Activated CD4-positive, alpha-beta T cell treated with anti-CD3 and anti-CD28 coated beads for 36 hours (primary cell): ENCODE measurements around the gene FYB1. TPM values are rescaled to one million over a fixed set of nuclear protein-coding genes. Genes with fewer than 3 reads are reported as not detected.

ENCODE experiments used
- ATAC-seq: fragments of 200-7000 bp; cut with Tn5 transposase; one replicate; pipeline ENCODE4 v1.10.0; 2021; ENCODE audit warnings: mild to moderate bottlenecking, moderate library complexity
- CTCF ChIA-PET: fragments of 350-600 bp; sonication (Branson Sonifier 250); formaldehyde crosslinking; loops from one replicate; lab custom pipeline; 2021; ENCODE audit warnings: antibody characterized with exemption; lab: Charles Lee
- POLR2A ChIA-PET: fragments of 350-600 bp; sonication (Branson Sonifier 250); formaldehyde crosslinking; loops from one replicate; lab custom pipeline; 2021; ENCODE audit warnings: antibody characterized with exemption, inconsistent platforms; lab: Charles Lee
- DNase-seq: peaks from one replicate; pipeline ENCODE4 v3.0.0-alpha.2; 2020
- H3K27ac Mint-ChIP-seq: one replicate; pipeline ENCODE4 v1.8.0; 2021; ENCODE audit warnings: mixed read lengths
- H3K27me3 Mint-ChIP-seq: one replicate; pipeline ENCODE4 v1.8.0; 2021; ENCODE audit warnings: mixed read lengths
- H3K36me3 Mint-ChIP-seq: one replicate; pipeline ENCODE4 v1.8.0; 2021; ENCODE audit warnings: low read depth, mixed read lengths
- H3K4me1 Mint-ChIP-seq: one replicate; pipeline ENCODE4 v1.8.0; 2021; ENCODE audit warnings: mixed read lengths
- H3K4me3 Mint-ChIP-seq: one replicate; pipeline ENCODE4 v1.8.0; 2021; ENCODE audit warnings: mild to moderate bottlenecking, moderate library complexity, mixed read lengths
- H3K9me3 Mint-ChIP-seq: one replicate; pipeline ENCODE4 v1.8.0; 2021; ENCODE audit warnings: low read depth, mixed read lengths
- intact Hi-C, 2 experiments: fragments of 100-400 bp; cut with DNase I in 1 of 2; cut with micrococcal nuclease in 1 of 2; formaldehyde crosslinking; loops; one replicate each; pipeline versions ENCODE4 v1.14.2 to v1.15.1; 2022 to 2024; cut with DNase I, micrococcal nuclease
- total RNA-seq, 2 experiments: library from RNA; stranded (reverse); gene quantifications; one replicate each; pipeline ENCODE4 v1.2.3, GENCODE V29; 2021

The FYB1 gene
- total RNA-seq, 2 experiments from 2014 or later = 109 to 171 TPM

- ChIA-PET CTCF (interaction anchor here (1.0 to 1.6 kb wide), 2 partner anchors 13 to 56 kb away, joined by 5 read pairs; no protein-coding TSS in a partner anchor), POLR2A (no interaction called here)
- DNase-seq (no peak), ATAC-seq (no peak)
- Mint-ChIP-seq H3K36me3 (peaks cover 16% of the 10 kb centered on the region), H3K27ac (peak overlapping the region; percentile 70), H3K4me1 (peaks cover 88% of the 10 kb centered on the region), H3K9me3 (no peaks in the 10 kb centered on the region), H3K27me3 (no peaks in the 10 kb centered on the region), H3K4me3 (peak overlapping the region; percentile 60)
- intact Hi-C loops = loop anchor here in 1 of 2 experiments (5.0 kb wide), 1 partner anchor 41 kb away; no protein-coding TSS in a partner anchor
Measured at GRCh38 chr5:39161578-39161977, 57.8 kb downstream of the FYB1 start.

GRCh38 chr5:39160576-39161213 is 58.7 kb downstream of the FYB1 start:
- Mint-ChIP-seq H3K27me3 (no peaks in the 10 kb centered on the region), H3K4me3 (peak overlapping the region; percentile 16), H3K27ac (peak overlapping the region; percentile 79), H3K36me3 (peaks cover 12% of the 10 kb centered on the region), H3K4me1 (peaks cover 87% of the 10 kb centered on the region), H3K9me3 (no peaks in the 10 kb centered on the region)
- ATAC-seq = no peak
- no peak for DNase-seq
- CTCF ChIA-PET = interaction anchor here (1.0 to 1.6 kb wide), 5 partner anchors 8 to 57 kb away, joined by 5 to 6 read pairs (median 5); no protein-coding TSS in a partner anchor
- POLR2A ChIA-PET = no interaction called here
- intact Hi-C loops = loop anchor here in 1 of 2 experiments (5.0 kb wide), 1 partner anchor 42 kb away; no protein-coding TSS in a partner anchor

- POLR2A ChIA-PET = no interaction called here
- peaks cover 86% of the 10 kb centered on the region for H3K4me1 Mint-ChIP-seq
- H3K27me3 Mint-ChIP-seq = no peaks in the 10 kb centered on the region
- intact Hi-C loops = loop anchor here in 1 of 2 experiments (5.0 kb wide), 1 partner anchor 42 kb away; no protein-coding TSS in a partner anchor
- CTCF ChIA-PET = interaction anchor here (0.6 to 1.6 kb wide), 4 partner anchors 10 to 388 kb away, joined by 3 to 6 read pairs (median 4); no protein-coding TSS in a partner anchor
- DNase-seq (no peak), ATAC-seq (no peak)
- peak overlapping the region; percentile 16 for H3K4me3 Mint-ChIP-seq
- H3K27ac Mint-ChIP-seq = peak overlapping the region; percentile 79
- no peaks in the 10 kb centered on the region for H3K9me3 Mint-ChIP-seq
- H3K36me3 Mint-ChIP-seq = peaks cover 7% of the 10 kb centered on the region
Measured at GRCh38 chr5:39159811-39160490, 59.4 kb downstream of the FYB1 start.

GRCh38 chr5:39158786-39159185 is 60.6 kb downstream of the FYB1 start:
- Mint-ChIP-seq H3K36me3 (peaks cover 5% of the 10 kb centered on the region), H3K9me3 (no peaks in the 10 kb centered on the region), H3K27ac (peak overlapping the region; percentile 88), H3K4me1 (peaks cover 84% of the 10 kb centered on the region), H3K27me3 (no peaks in the 10 kb centered on the region), H3K4me3 (peak overlapping the region; percentile 61)
- no peak for DNase-seq
- intact Hi-C loops = no loop called here
- ChIA-PET POLR2A (interaction anchor here (0.5 kb wide), 1 partner anchor 12 kb away, joined by 5 read pairs; no protein-coding TSS in a partner anchor), CTCF (interaction anchor here (0.6 to 1.3 kb wide), 5 partner anchors 13 to 59 kb away, joined by 3 to 4 read pairs (median 3); no protein-coding TSS in a partner anchor)
- no peak for ATAC-seq

DNA sequence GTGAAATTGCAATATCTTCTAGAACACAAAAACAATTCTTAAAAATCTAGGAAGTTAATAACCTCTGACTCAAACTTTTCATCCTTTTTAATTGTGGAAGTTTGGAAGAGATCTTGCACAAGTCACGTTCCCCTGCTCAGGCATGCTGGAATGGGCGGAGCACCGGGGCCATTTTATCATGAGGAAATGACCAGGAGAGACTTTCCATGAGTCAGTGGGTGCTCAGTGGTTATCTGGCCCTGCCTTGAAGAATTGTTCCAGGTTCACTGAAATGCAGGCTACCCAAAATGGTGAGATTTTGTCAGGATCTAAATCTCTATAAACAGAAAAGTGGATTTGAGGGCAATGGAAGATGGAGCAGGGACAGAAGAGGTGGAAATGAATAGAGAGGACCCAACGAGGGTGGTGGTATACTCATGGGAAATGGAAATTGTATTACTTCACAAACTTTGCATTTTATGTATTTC is 61.2 kb downstream of the FYB1 start:
- Mint-ChIP-seq H3K9me3 (no peaks in the 10 kb centered on the region), H3K4me1 (peaks cover 81% of the 10 kb centered on the region), H3K36me3 (peaks cover 8% of the 10 kb centered on the region), H3K27me3 (no peaks in the 10 kb centered on the region), H3K4me3 (peak overlapping the region; percentile 61), H3K27ac (peak overlapping the region; percentile 88)
- peak; percentile 34 for DNase-seq
- POLR2A ChIA-PET = no interaction called here
- ATAC-seq = no peak
- intact Hi-C loops = no loop called here
- CTCF ChIA-PET = interaction anchor here (0.8 to 1.7 kb wide), 8 partner anchors 12 to 126 kb away, joined by 3 to 5 read pairs (median 3); no protein-coding TSS in a partner anchor

DNA sequence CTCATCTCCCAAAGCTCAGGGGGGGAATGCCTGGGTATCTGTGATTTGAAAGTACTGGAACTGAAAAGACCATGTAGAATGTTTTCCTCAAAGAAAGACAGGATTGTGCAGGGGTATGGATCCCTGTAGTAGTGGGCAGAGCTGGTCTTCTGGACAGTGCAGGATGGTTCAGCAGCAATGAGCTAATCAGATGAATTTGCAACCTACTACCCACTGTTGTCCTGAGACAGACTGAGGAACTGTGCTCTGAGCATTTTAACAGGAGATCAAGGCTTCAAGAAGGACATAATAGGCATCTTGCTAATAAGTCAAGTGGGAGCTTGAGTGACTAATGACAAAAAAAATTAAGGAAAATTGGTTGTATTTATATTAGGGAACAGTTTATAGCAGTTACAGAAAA is 61.7 kb downstream of the FYB1 start:
- CTCF ChIA-PET = interaction anchor here (0.8 to 8.5 kb wide), 14 partner anchors 9 to 126 kb away, joined by 3 to 57 read pairs (median 4); no protein-coding TSS in a partner anchor
- ATAC-seq (no peak), DNase-seq (no peak)
- Mint-ChIP-seq H3K4me3 (peak overlapping the region; percentile 43), H3K4me1 (peaks cover 84% of the 10 kb centered on the region), H3K27me3 (no peaks in the 10 kb centered on the region), H3K9me3 (no peaks in the 10 kb centered on the region), H3K36me3 (peaks cover 12% of the 10 kb centered on the region), H3K27ac (peak overlapping the region; percentile 88)
- intact Hi-C loops = no loop called here
- POLR2A ChIA-PET = interaction anchor here (0.6 kb wide), 1 partner anchor 35 kb away, joined by 3 read pairs; no protein-coding TSS in a partner anchor

DNA sequence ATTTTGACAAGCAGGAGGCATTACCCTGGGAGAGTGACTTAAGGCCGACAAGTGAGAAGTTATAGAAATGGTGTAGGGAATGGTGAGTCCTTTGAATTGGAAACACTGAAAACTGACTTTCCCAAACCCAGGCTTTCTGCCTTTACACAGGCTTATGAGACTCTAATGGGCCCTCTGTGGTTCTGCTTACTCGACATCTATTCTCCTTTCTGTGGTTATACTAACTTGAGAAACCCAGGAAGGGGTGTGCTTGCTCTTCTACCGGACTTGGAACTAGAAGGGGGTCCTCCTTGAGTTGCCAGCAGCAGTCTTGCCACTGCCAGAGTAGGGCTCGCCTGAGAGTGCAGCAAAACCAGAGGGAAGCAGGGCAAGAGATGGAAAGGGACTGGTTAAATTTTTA is 63.3 kb downstream of the FYB1 start:
- intact Hi-C loops = no loop called here
- no peaks in the 10 kb centered on the region for H3K27me3 Mint-ChIP-seq
- DNase-seq (no peak), ATAC-seq (peak; percentile 20)
- H3K4me3 Mint-ChIP-seq = peak overlapping the region; percentile 48
- ChIA-PET CTCF (interaction anchor here (1.1 to 8.5 kb wide), 4 partner anchors 12 to 127 kb away, joined by 3 to 57 read pairs (median 8); no protein-coding TSS in a partner anchor), POLR2A (interaction anchor here (0.6 kb wide), 1 partner anchor 869 kb away, joined by 5 read pairs; no protein-coding TSS in a partner anchor)
- H3K4me1 Mint-ChIP-seq = peaks cover 85% of the 10 kb centered on the region
- H3K36me3 Mint-ChIP-seq = peaks cover 24% of the 10 kb centered on the region
- H3K27ac Mint-ChIP-seq = peak overlapping the region; percentile 91
- no peaks in the 10 kb centered on the region for H3K9me3 Mint-ChIP-seq

- Mint-ChIP-seq H3K4me1 (peaks cover 79% of the 10 kb centered on the region), H3K27ac (peak overlapping the region; percentile 81), H3K36me3 (peaks cover 38% of the 10 kb centered on the region), H3K9me3 (no peaks in the 10 kb centered on the region), H3K4me3 (peak overlapping the region; percentile 3), H3K27me3 (no peaks in the 10 kb centered on the region)
- ChIA-PET POLR2A (interaction anchor here (0.6 kb wide), 1 partner anchor 114 kb away, joined by 3 read pairs; no protein-coding TSS in a partner anchor), CTCF (interaction anchor here (0.8 to 8.5 kb wide), 8 partner anchors 9 to 73 kb away, joined by 3 to 57 read pairs (median 4); no protein-coding TSS in a partner anchor)
- DNase-seq (no peak), ATAC-seq (no peak)
- intact Hi-C loops = no loop called here
Measured at GRCh38 chr5:39151745-39152144, 67.6 kb downstream of the FYB1 start.

GRCh38 chr5:39149966-39150365 is 69.4 kb downstream of the FYB1 start:
- no peak for ATAC-seq
- peak overlapping the region; percentile 85 for H3K27ac Mint-ChIP-seq
- no peak for DNase-seq
- CTCF ChIA-PET = interaction anchor here (0.6 to 8.5 kb wide), 10 partner anchors 10 to 347 kb away, joined by 3 to 57 read pairs (median 4); no protein-coding TSS in a partner anchor
- no peaks in the 10 kb centered on the region for H3K9me3 Mint-ChIP-seq
- H3K36me3 Mint-ChIP-seq = peaks cover 36% of the 10 kb centered on the region
- POLR2A ChIA-PET = interaction anchor here (0.9 kb wide), 1 partner anchor 36 kb away, joined by 5 read pairs; no protein-coding TSS in a partner anchor
- H3K4me3 Mint-ChIP-seq = no peak overlapping the region
- H3K4me1 Mint-ChIP-seq = peaks cover 74% of the 10 kb centered on the region
- intact Hi-C loops = loop anchor here (1.0 to 10.0 kb wide), 5 partner anchors 67 to 397 kb away; no protein-coding TSS in a partner anchor
- H3K27me3 Mint-ChIP-seq = no peaks in the 10 kb centered on the region

DNA sequence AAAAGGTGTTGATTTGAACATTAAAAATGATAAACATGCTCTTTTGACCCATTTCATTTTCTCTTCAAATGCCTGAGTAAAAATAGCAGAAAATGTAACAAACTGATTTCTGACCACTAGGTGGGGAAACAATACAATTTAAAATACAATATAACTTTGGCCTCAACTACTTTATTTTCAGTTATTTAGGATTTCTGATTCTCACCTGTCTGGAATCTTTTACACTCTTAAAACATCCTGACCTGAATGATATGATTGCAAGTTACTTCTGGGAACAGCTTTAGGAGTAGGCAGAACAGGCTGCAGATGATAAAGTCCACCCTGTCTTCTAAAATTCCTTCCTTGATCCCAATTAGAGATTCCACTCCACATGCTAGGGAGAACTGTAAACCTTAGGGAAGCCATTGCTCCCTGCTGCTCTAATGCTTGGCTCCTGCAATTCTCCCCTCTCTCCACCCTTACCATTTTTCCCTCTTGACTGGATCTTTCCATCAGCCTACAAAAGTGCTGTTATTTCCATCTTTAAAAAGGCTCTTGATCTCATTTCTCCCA is 70.3 kb downstream of the FYB1 start:
- POLR2A ChIA-PET = no interaction called here
- no peak for ATAC-seq
- peaks cover 39% of the 10 kb centered on the region for H3K36me3 Mint-ChIP-seq
- no peaks in the 10 kb centered on the region for H3K27me3 Mint-ChIP-seq
- CTCF ChIA-PET = interaction anchor here (0.6 to 8.5 kb wide), 10 partner anchors 8 to 348 kb away, joined by 3 to 57 read pairs (median 6); no protein-coding TSS in a partner anchor
- no peak overlapping the region for H3K4me3 Mint-ChIP-seq
- intact Hi-C loops = loop anchor here (1.0 to 10.0 kb wide), 5 partner anchors 68 to 398 kb away; no protein-coding TSS in a partner anchor
- H3K9me3 Mint-ChIP-seq = no peaks in the 10 kb centered on the region
- H3K27ac Mint-ChIP-seq = peak overlapping the region; percentile 85
- H3K4me1 Mint-ChIP-seq = peaks cover 75% of the 10 kb centered on the region
- no peak for DNase-seq
